Thoracic aorta (tissue), 2 donors: ENCODE data around the gene BIRC5. TPM values are rescaled to one million over a fixed set of nuclear protein-coding genes. Genes with fewer than 3 reads are reported as not detected.
A peak's percentile ranks its signal among the peaks of the same experiment; 100 is the strongest.

Experiments
- ATAC-seq: fragments of 150-250 bp; one replicate; pipeline ENCODE4 v1.8.0; 2017; ENCODE audit warnings: low read depth; ENCODE audit not compliant: insufficient number of reproducible peaks, low FRiP score
- DNase-seq: peaks from one replicate; pipeline ENCODE4 v3.0.0-alpha.2; 2020; ENCODE audit warnings: low spot score
- H3K27ac ChIP-seq, 2 donors: fragments of 200-600 bp; sonication (generic); 1 replicate in 1 of 2; 2 replicates in 1 of 2; pipeline ENCODE4 v1.5.1; 2016; ENCODE audit warnings: mild to moderate bottlenecking in 2 of 2, moderate library complexity in 2 of 2
- H3K27me3 ChIP-seq: fragments of 200-600 bp; sonication (generic); replicated peaks from 2 replicates; pipeline ENCODE4 v1.6.0; 2016; ENCODE audit warnings: mild to moderate bottlenecking; ENCODE audit not compliant: insufficient read depth
- H3K36me3 ChIP-seq: fragments of 200-600 bp; sonication (generic); one replicate; pipeline ENCODE4 v1.5.1; 2016
- H3K4me1 ChIP-seq, 2 donors: fragments of 200-600 bp; sonication (generic); 1 replicate in 1 of 2; 2 replicates in 1 of 2; pipeline versions ENCODE4 v1.5.1 to v1.6.0; 2016; ENCODE audit warnings: low read depth in 2 of 2, mild to moderate bottlenecking in 1 of 2; ENCODE audit not compliant: control insufficient read depth in 1 of 2
- H3K4me3 ChIP-seq: fragments of 200-600 bp; sonication (generic); 2 replicates; pipeline ENCODE4 v1.5.1; 2016; ENCODE audit warnings: mild to moderate bottlenecking
- H3K9me3 ChIP-seq: fragments of 200-600 bp; sonication (generic); 2 replicates; pipeline ENCODE4 v1.5.1; 2016
- total RNA-seq, 2 donors: library from RNA; depleted of rRNA; stranded (reverse); fragments of >200 nt; gene quantifications; one replicate each; pipeline versions ENCODE4 v1.1.0 to v1.2.3, GENCODE V29; 2016
- TF ChIP-seq, protein P1 (sequence below): fragments of 200-600 bp; sonication (generic); IDR thresholded peaks from one replicate; pipeline ENCODE4 v1.5.1; 2019; ENCODE audit warnings: antibody characterized with exemption

The BIRC5 gene
- total RNA-seq, 2 donors from 2014 or later = 0.14 to 4.2 TPM

GRCh38 chr17:78259192-78259554 lies 45.1 kb downstream of the BIRC5 start:
- DNase-seq = no peak

DNA sequence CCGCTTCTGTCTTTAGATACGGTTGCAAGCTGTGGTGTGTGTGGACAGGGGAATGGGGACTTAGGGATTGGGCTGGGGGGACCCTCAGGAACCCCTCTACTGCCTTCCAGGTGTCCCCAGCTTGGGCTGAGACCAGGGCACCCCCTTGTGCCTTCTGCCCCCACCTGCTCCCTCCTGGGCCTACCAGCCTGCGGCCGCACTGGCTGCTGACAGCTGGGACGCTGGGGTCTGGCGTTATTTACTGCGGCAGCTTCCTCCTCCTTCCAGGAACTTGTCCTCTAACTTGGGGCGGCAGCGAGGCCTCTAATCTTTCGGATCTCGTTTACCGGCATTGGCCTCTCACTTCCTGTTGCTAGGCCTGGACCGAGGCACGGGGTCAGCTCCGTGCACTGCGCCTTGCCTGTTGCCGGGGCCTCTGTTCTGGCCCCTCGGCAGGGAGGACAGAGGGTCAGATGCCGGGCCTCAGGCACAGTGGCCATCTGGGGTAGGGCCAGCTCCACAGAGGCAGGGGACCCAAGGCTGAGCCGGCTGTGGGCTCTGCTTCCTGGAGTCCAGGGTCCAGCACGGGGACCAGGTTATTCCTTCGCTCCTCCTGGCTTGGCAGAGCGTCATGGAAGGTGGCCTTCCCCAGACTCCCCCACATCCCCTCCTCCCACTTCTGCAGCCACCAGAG lies 49.1 kb downstream of the BIRC5 start:
- no peaks in the 10 kb centered on the region for H3K9me3 ChIP-seq
- DNase-seq (no peak), ATAC-seq (no peak)
- H3K27ac ChIP-seq = peak overlapping the region in 1 of 2 donors; percentile 1
- no peaks in the 10 kb centered on the region for H3K27me3 ChIP-seq
- H3K36me3 ChIP-seq = no peaks in the 10 kb centered on the region
- no peak overlapping the region for H3K4me3 ChIP-seq
- no peaks in the 10 kb centered on the region for H3K4me1 ChIP-seq
- TF ChIP-seq, protein P1, sequence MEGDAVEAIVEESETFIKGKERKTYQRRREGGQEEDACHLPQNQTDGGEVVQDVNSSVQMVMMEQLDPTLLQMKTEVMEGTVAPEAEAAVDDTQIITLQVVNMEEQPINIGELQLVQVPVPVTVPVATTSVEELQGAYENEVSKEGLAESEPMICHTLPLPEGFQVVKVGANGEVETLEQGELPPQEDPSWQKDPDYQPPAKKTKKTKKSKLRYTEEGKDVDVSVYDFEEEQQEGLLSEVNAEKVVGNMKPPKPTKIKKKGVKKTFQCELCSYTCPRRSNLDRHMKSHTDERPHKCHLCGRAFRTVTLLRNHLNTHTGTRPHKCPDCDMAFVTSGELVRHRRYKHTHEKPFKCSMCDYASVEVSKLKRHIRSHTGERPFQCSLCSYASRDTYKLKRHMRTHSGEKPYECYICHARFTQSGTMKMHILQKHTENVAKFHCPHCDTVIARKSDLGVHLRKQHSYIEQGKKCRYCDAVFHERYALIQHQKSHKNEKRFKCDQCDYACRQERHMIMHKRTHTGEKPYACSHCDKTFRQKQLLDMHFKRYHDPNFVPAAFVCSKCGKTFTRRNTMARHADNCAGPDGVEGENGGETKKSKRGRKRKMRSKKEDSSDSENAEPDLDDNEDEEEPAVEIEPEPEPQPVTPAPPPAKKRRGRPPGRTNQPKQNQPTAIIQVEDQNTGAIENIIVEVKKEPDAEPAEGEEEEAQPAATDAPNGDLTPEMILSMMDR = no peak

More at GRCh38 chr17:78259192-78259554, 45.1 kb downstream of the BIRC5 start:
- TF ChIP-seq, protein P1 = no peak
- Histone ChIP-seq H3K36me3 (no peaks in the 10 kb centered on the region), H3K4me3 (no peak overlapping the region), H3K27ac (no peak overlapping the region), H3K27me3 (no peaks in the 10 kb centered on the region), H3K4me1 (no peaks in the 10 kb centered on the region), H3K9me3 (no peaks in the 10 kb centered on the region)
- no peak for ATAC-seq

GRCh38 chr17:78263736-78264340 lies 49.8 kb downstream of the BIRC5 start:
- TF ChIP-seq, protein P1 = no peak
- no peaks in the 10 kb centered on the region for H3K9me3 ChIP-seq
- DNase-seq (no peak), ATAC-seq (no peak)
- no peaks in the 10 kb centered on the region for H3K36me3 ChIP-seq
- no peak overlapping the region for H3K27ac ChIP-seq
- H3K4me3 ChIP-seq = no peak overlapping the region
- no peaks in the 10 kb centered on the region for H3K27me3 ChIP-seq
- H3K4me1 ChIP-seq = no peaks in the 10 kb centered on the region

- TF ChIP-seq, protein P1 = no peak
- Histone ChIP-seq H3K4me1 (no peaks in the 10 kb centered on the region), H3K27ac (no peak overlapping the region), H3K27me3 (no peaks in the 10 kb centered on the region), H3K4me3 (no peak overlapping the region), H3K9me3 (no peaks in the 10 kb centered on the region), H3K36me3 (no peaks in the 10 kb centered on the region)
- DNase-seq = no peak
- no peak for ATAC-seq
These were observed 50.5 kb downstream of the BIRC5 start for GRCh38 chr17:78264590-78264989.

- DNase-seq = no peak
- no peaks in the 10 kb centered on the region for H3K9me3 ChIP-seq
- H3K27me3 ChIP-seq = no peaks in the 10 kb centered on the region
- ATAC-seq = no peak
- no peaks in the 10 kb centered on the region for H3K4me1 ChIP-seq
- no peak overlapping the region for H3K27ac ChIP-seq
- H3K4me3 ChIP-seq = no peak overlapping the region
- no peaks in the 10 kb centered on the region for H3K36me3 ChIP-seq
- TF ChIP-seq, protein P1 = no peak
These were observed 51.1 kb downstream of the BIRC5 start for GRCh38 chr17:78265121-78265520.
